ENCODE measurements around the gene GPC6. TPM values are rescaled to one million over a fixed set of nuclear protein-coding genes. Genes with fewer than 3 reads are reported as not detected.

The GPC6 gene
- total RNA-seq, 1 experiment from 2014 or later, result 0.22 TPM

- BruUV-seq (replicated peaks), result no TSS peak
- CTCF ChIA-PET, result no interaction called here
- RAD21 ChIA-PET (ENCODE audit: low non-redundant PET in 1 of 2, low total read pairs in 2 of 2, uncharacterized antibody in 2 of 2, unreplicated experiment in 2 of 2), result no interaction called here
- no peaks in the 10 kb centered on the region for H3K36me3 ChIP-seq (ENCODE audit: control insufficient read depth in 1 of 2, insufficient read depth in 2 of 2, low read length in 2 of 2)
- no peak overlapping the region for H3K27ac ChIP-seq (ENCODE audit: low read depth, low read length)
- no peak for TF ChIP-seq EGR1 (IDR thresholded peaks at IDR 0.05; ENCODE audit: low read depth)
- TF ChIP-seq EZH2 (IDR thresholded peaks at IDR 0.05), result no peak
- no peak for TF ChIP-seq POLR2A (IDR thresholded peaks at IDR 0.05; ENCODE audit: borderline replicate concordance, extremely low read depth, insufficient read depth, insufficient read length)
- no peak for TF ChIP-seq YY1 (IDR thresholded peaks at IDR 0.05; ENCODE audit: extremely low read depth, insufficient replicate concordance, low read depth, low read length)
- no peak for TF ChIP-seq POLR2AphosphoS5 (IDR thresholded peaks at IDR 0.05; ENCODE audit: low read depth, low read length)
- TF ChIP-seq MAX (IDR thresholded peaks at IDR 0.05), result no peak
- TF ChIP-seq CBX3 (IDR thresholded peaks at IDR 0.05; ENCODE audit: low read depth), result no peak
- TF ChIP-seq, protein P1, sequence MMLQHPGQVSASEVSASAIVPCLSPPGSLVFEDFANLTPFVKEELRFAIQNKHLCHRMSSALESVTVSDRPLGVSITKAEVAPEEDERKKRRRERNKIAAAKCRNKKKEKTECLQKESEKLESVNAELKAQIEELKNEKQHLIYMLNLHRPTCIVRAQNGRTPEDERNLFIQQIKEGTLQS (IDR thresholded peaks at IDR 0.05), result no peak
- TF ChIP-seq, protein P2, sequence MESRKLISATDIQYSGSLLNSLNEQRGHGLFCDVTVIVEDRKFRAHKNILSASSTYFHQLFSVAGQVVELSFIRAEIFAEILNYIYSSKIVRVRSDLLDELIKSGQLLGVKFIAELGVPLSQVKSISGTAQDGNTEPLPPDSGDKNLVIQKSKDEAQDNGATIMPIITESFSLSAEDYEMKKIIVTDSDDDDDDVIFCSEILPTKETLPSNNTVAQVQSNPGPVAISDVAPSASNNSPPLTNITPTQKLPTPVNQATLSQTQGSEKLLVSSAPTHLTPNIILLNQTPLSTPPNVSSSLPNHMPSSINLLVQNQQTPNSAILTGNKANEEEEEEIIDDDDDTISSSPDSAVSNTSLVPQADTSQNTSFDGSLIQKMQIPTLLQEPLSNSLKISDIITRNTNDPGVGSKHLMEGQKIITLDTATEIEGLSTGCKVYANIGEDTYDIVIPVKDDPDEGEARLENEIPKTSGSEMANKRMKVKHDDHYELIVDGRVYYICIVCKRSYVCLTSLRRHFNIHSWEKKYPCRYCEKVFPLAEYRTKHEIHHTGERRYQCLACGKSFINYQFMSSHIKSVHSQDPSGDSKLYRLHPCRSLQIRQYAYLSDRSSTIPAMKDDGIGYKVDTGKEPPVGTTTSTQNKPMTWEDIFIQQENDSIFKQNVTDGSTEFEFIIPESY (IDR thresholded peaks at IDR 0.05; ENCODE audit: extremely low read depth, insufficient replicate concordance, low read length), result no peak
- TF ChIP-seq REST (IDR thresholded peaks at IDR 0.05; ENCODE audit: low read depth), result no peak
- no peak for TF ChIP-seq SIN3A (IDR thresholded peaks at IDR 0.05; ENCODE audit: low read depth)
- no peak for TF ChIP-seq JUND (IDR thresholded peaks at IDR 0.05)
- TF ChIP-seq ZFX (IDR thresholded peaks at IDR 0.05), result no peak
- no peak for TF ChIP-seq SP1 (IDR thresholded peaks at IDR 0.05; ENCODE audit: low read depth)
- no peak for TF ChIP-seq EZH2phosphoT487 (IDR thresholded peaks at IDR 0.05; ENCODE audit: borderline replicate concordance)
- no peak for TF ChIP-seq ZNF274 (IDR thresholded peaks at IDR 0.05; ENCODE audit: low read depth, low read length)
- no peak for TF ChIP-seq CTCF (IDR thresholded peaks at IDR 0.05 in 2 of 3, conservative IDR thresholded peaks at IDR 0.05 in 1 of 3; ENCODE audit: borderline replicate concordance in 1 of 3, insufficient read depth in 1 of 3, low read depth in 2 of 3, low read length in 2 of 3)
- H3K27me3 ChIP-seq (ENCODE audit: insufficient read depth, low read length), result no peaks in the 10 kb centered on the region
- intact Hi-C loops (cut with micrococcal nuclease), result no loop called here
- H2AFZ ChIP-seq (ENCODE audit: low read depth, low read length, poor library complexity, severe bottlenecking), result no peak overlapping the region
- POLR2A ChIA-PET, result no interaction called here
- H3K4me1 ChIP-seq (ENCODE audit: control insufficient read depth in 1 of 2, insufficient read depth in 2 of 2, low read length in 2 of 2), result no peaks in the 10 kb centered on the region
- H3K9ac ChIP-seq (ENCODE audit: low read length), result no peak overlapping the region
- no peaks in the 10 kb centered on the region for H4K20me1 ChIP-seq (ENCODE audit: insufficient read depth)
- ATAC-seq (no peak), DNase-seq (ENCODE audit: low read depth, low spot score) (no peak)
- no peak overlapping the region for H3K4me2 ChIP-seq (ENCODE audit: low read length)
- no peaks in the 10 kb centered on the region for H3K9me2 ChIP-seq (ENCODE audit: insufficient read depth)
- H3K79me2 ChIP-seq (ENCODE audit: insufficient read depth, low read length), result no peaks in the 10 kb centered on the region
- H3K4me3 ChIP-seq (replicated peaks in 1 of 2; ENCODE audit: low read depth in 1 of 2, low read length in 2 of 2), result no peak overlapping the region
- H3K9me3 ChIP-seq (ENCODE audit: control insufficient read depth in 1 of 2, insufficient read depth in 1 of 2, low read depth in 1 of 2, low read length in 2 of 2), result peaks cover 4 to 29% of the 10 kb centered on the region in 2 experiments; a peak in 2 of 4 replicates
These were observed 278.7 kb downstream of the GPC6 start for GRCh38 chr13:93505104-93505952.
